GM19438 (cell line): Measurements from ENCODE around the gene MPZL2.
"Not testable (repeated sequence)": the region's sequence is repeated elsewhere in the genome, so short reads cannot be mapped to it uniquely, and the experiment has no call there.

ENCODE experiments used
- ATAC-seq: cut with Tn5 transposase; IDR thresholded peaks from one replicate; pipeline ENCODE4 v1.9.1; 2021; ENCODE audit warnings: low read depth; ENCODE audit not compliant: unreplicated experiment

Gene MPZL2

GRCh38 chr11:118263695-118264568, at the start of gene MPZL2:
MPZL2 (minus strand) TSS chr11:118264297; CDS start chr11:118264153, 144 bp downstream.
- ATAC-seq, result no peak

DNA sequence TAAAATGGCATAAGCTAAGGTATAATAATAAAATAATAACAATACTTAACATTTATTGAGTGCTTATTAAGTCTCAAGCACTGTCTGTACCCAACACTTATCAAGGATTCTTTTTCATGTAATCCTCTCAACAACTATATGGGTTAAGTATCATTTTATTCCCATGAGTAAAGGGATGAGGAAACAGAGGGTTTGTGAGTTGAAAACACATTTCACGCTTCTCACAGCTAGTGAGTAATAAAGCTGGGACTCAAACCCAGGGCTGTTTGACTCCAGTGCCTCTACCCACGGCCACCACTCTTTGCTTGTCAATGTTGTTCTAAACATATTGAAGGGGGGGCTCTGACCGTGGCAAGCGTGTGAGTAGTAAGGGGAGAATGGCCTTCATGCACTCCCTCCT, 49.1 kb upstream of the MPZL2 start:
- ATAC-seq, result no peak

GRCh38 chr11:118312328-118312727, 48.2 kb upstream of the MPZL2 start:
- ATAC-seq, result no peak

DNA sequence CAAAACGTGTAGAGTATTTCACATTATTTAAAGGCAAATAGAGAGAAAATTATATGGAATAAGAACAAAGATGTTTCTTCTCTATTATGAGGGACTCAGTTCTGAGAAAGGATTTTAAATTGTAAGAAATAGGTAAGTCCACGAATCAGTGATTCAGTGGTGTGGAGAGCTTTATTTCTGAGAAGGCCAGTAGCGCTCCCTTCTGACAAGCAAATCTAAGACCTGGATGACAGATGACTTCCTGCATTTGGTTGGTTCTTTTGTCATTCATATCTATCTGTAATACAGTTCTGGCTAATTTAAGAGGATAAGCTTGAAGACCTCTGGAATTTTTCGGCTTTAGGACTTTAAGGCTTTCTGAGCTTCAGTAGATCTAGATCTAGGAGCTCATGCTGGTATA, 47.4 kb upstream of the MPZL2 start:
- no peak for ATAC-seq

DNA sequence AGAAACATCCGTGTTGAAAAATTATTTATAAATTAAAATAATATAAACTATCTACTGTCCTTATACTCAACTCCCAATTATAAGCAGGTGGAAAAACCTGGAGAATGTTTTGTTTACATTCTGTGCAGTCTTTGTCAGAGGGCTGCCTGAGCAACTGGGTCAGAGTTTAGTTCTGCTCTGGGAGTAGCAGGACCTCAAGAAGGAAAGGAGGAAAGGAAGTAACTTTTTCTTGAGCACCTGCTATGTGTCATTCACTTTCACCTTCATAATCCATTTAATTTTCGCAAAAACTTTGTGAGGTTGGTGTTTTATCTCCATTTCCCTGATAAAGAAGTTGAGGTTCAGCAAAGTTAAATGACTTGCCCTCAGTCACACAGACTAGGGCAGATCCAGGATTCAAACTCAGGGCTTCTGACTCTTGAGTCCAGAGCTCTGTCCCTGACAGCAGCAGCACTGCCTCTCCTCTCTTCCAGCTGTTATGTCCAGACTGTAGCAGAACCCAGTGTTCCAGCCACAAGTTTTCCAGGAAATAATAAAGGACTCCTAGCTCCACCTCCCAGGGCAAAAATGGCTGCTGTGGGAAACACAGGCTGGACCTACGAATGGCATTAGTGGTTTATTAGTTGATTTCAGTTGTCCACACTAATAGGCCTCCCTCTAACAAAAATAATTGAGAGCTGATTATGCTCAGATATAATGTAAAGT, 46.8 kb upstream of the MPZL2 start:
- ATAC-seq, result no peak

- no peak for ATAC-seq
These were observed 46.2 kb upstream of the MPZL2 start for GRCh38 chr11:118310271-118310670.

- not testable (repeated sequence) for ATAC-seq
These were observed 45.0 kb upstream of the MPZL2 start for GRCh38 chr11:118308995-118309528.

- ATAC-seq, result no peak
These were observed 42.5 kb upstream of the MPZL2 start for GRCh38 chr11:118306556-118306955.

DNA sequence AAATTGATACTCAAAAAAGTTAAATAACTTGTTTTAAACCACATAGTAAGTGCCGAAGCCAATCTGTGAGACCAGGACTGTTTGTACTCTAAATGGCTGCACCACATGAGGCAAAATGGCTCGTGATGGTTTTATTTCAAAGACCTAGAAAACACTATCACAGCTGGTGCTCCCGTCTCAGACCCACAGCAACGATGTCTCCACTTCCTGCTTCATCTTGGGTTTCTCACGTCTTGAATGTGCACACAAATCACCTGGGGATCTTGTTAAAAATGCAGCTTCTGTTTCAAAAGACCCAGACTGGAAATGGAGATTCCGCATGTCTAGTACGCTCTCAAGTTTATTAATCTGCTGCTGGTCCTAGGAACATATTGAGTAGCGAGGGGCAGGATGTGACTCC, 41.6 kb upstream of the MPZL2 start:
- ATAC-seq, result no peak

- ATAC-seq, result no peak
These were observed 40.6 kb upstream of the MPZL2 start, which contains the start of gene CD3E for GRCh38 chr11:118304568-118305248. CD3E (plus strand) TSS chr11:118304730; CDS start chr11:118304953, 223 bp downstream.

GRCh38 chr11:118304227-118304567, 40.1 kb upstream of the MPZL2 start:
- ATAC-seq, result no peak

DNA sequence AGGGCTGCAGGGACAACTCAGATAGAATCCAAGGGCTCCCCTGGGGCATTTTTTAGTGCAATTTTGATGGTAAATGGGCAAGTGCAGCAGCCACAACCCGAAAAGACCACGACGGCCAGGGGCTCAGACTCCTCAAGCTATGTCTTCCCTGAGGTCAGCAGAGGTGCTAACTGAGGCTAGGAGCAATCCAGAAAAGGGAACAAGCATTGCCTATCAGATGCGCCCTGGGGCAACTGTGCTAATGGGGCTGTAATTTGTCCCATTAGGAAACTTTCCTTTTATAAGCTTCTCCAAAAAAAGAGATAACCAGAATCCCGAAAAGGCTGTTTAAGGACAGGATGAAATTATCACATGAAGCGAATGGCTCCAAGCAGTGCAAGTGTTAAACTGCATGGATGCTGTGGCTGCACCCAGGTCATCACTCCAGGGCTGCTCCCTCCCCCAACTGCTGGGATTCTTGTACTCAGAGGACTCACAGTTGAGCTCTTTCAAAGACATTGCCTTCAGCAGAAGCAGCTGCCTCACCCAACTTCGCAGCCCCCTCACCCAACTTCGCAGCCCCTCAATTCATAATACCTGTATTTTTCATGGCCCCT, 37.6 kb upstream of the MPZL2 start:
- ATAC-seq, result no peak

- no peak for ATAC-seq
These were observed 31.8 kb upstream of the MPZL2 start for GRCh38 chr11:118295815-118296454.

DNA sequence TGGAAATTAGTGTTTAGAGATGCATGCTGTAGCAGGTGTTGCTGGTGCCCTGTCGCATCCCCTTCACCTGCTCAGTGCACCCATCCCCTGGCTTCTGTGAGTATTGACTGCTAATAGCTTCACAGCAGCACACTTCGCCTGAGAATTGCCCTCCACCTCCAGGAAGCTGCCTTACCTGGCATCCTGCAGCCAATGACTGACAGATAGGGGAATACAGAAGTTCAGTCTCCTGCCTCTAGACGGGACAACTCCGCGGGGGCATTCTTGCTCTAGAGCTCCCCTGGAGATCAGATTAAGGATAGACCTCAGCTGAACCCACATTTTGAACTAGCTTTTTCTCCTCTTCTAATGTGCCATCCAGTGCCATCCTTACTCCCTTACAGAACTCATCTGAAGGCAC, 31.1 kb upstream of the MPZL2 start:
- ATAC-seq, result no peak

- ATAC-seq, result no peak
These were observed 30.0 kb upstream of the MPZL2 start for GRCh38 chr11:118294053-118294452.

DNA sequence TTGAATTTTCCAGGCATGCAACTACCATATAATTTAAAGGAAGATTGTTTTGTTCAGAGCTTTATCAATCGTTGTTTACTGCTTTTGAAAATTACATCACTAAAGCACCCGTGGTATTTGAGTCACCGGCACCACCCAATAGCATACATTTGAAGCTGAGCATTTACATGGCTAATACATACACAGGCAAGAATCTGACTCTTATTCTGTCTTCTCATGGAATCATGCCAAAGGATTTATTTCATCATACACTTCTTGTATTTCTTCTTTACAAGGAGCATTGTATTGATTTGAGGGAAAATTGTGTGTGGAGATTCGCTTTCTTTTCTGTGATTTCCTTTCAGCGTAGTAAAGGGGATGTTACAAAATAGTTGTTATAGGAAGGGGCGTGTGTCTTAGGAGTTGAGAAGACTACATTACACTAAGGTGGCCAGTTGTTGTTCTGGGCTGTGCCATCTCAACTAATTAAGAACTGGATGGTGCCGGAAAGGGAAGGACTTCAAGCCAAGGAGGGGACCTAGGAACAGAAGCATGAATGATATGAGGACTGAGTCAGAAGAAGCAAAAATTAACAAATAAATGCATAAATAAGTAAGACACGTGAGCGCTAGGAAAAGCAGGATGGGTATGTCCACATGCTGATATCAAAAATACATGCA, 27.5 kb upstream of the MPZL2 start:
- no peak for ATAC-seq

DNA sequence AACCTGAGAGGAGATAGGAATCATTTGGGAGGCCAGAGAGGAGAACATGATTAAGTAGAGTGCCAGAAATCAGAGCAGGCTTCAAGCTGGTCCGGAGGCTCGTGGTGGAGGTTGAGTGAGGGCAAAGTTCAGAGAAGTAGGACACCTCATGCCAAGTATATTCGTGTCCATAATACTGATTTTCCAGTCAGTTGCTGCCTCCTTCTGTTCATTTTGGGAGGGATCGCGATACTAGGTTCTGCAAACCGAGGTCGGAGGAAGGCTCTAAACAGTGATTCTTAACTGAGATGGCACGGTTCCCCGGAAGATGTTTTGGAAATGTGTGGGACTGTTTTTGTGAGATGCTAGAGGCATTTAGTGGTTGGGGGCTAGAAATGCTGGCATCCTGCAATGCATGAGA, 26.8 kb upstream of the MPZL2 start:
- ATAC-seq, result no peak

DNA sequence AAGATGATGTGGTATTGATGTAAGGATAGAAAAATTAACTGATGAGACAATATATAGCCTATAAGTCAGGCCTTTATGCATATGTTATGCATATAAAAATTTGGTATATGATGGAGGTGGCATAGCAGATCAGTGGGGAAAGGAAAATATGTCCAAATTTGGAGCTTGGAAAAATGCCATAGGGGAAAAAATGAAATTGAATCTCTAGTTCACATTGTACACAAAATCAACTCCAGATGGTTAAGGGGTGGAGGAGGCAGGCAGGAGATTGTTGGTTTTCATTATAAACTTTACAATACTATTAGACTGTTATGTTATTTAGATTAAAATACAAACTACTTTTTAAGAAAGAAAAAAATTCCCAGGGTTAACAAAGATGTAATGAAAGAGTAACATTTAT, 25.3 kb upstream of the MPZL2 start:
- ATAC-seq, result no peak

- no peak for ATAC-seq
These were observed 22.9 kb upstream of the MPZL2 start for GRCh38 chr11:118287006-118287405.

DNA sequence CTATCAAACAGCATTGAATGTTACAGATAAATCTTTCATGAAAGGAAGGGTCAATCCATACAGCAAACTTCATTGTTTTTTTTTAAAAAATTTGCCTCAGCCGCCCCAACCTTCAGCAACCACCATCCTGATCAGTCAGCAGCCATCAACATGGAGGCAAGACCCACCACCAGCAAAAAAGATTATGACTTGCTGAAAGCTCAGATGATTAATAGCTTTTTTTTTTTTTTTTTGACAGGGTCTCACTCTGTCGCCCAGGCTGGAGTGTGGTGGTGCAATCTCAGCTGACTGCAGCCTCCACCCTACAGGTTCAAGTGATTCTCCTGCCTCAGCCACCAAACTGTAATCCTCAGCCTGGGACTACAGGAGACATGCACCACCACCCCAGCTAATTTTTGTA, 22.4 kb upstream of the MPZL2 start:
- no peak for ATAC-seq
